Body of pancreas (tissue), 4 donors: ENCODE results near the gene DEGS1. TPM values are rescaled to one million over a fixed set of nuclear protein-coding genes. Genes with fewer than 3 reads are reported as not detected.

ENCODE experiments used
- ATAC-seq: fragments of 150-250 bp; one replicate; pipeline ENCODE4 v1.9.1; 2016
- DNase-seq, 4 donors: peaks; one replicate each; pipeline ENCODE4 v3.0.0-alpha.2; 2019
- H3K27ac ChIP-seq, 4 donors: fragments of 200-600 bp; sonication (generic); 1 replicate in 3 of 4; 2 replicates in 1 of 4; pipeline versions ENCODE4 v1.5.1 to v1.6.1; 2016 to 2019; ENCODE audit warnings: mild to moderate bottlenecking in 1 of 4, mixed read lengths in 1 of 4, moderate library complexity in 1 of 4
- H3K27me3 ChIP-seq, 2 donors: fragments of 200-600 bp; sonication (generic); one replicate each; pipeline ENCODE4 v1.6.0; 2016; ENCODE audit warnings: mild to moderate bottlenecking in 1 of 2
- H3K36me3 ChIP-seq, 2 donors: fragments of 200-600 bp; sonication (generic); replicated peaks in 1 of 2; 2 replicates each; pipeline ENCODE4 v1.5.1; 2016; ENCODE audit warnings: low read depth in 2 of 2; ENCODE audit not compliant: insufficient read depth in 1 of 2
- H3K4me1 ChIP-seq: fragments of 200-600 bp; sonication (generic); one replicate; pipeline ENCODE4 v1.6.0; 2016
- H3K4me3 ChIP-seq, 2 donors: fragments of 200-600 bp; sonication (generic); 1 replicate in 1 of 2; 2 replicates in 1 of 2; pipeline ENCODE4 v1.5.1; 2016 to 2019
- H3K9me3 ChIP-seq, 3 donors: fragments of 200-600 bp; sonication (generic); 1 replicate in 2 of 3; 2 replicates in 1 of 3; pipeline ENCODE4 v1.5.1; 2016
- CTCF ChIP-seq, 7 experiments: fragments of 450-650 bp in 4 of 7; fragments of 200-600 bp in 3 of 7; sonication (generic) in 3 of 7; IDR thresholded peaks; one replicate each; pipeline ENCODE4 v1.5.1; 2016 to 2019; ENCODE audit warnings: antibody characterized with exemption in 7 of 7
- POLR2A ChIP-seq, 3 donors: fragments of 450-650 bp; IDR thresholded peaks; one replicate each; pipeline ENCODE4 v1.6.1; 2016; ENCODE audit warnings: antibody characterized with exemption in 3 of 3, mild to moderate bottlenecking in 2 of 3
- WGBS, 2 donors: methylation state at CpG; one replicate each; pipeline ENCODE4 v1.1.5; 2017; 5-methylcytosine and 5-hydroxymethylcytosine counted together
- intact Hi-C: fragments of 100-400 bp; cut with DNase I; formaldehyde crosslinking; loops from one replicate; pipeline ENCODE4 v1.15.1; 2023
- total RNA-seq, 2 donors: library from RNA; depleted of rRNA; stranded (reverse); fragments of >200 nt; gene quantifications; one replicate each; pipeline ENCODE4 v1.1.0, GENCODE V29; 2016

The DEGS1 gene
- total RNA-seq, 2 donors from 2014 or later = 16.3 to 18.5 TPM

GRCh38 chr1:224177356-224177999, 5.6 kb upstream of the DEGS1 start:
- Histone ChIP-seq H3K27ac (no peak overlapping the region), H3K4me3 (no peak overlapping the region), H3K27me3 (no peaks in the 10 kb centered on the region), H3K36me3 (no peaks in the 10 kb centered on the region), H3K4me1 (peaks cover 7% of the 10 kb centered on the region), H3K9me3 (no peaks in the 10 kb centered on the region)
- whole genome bisulfite sequencing, 2 donors = 84% methylated on average over 9 of the region's 9 CpGs
- TF ChIP-seq CTCF (IDR thresholded peaks at IDR 0.05) (no peak), POLR2A (IDR thresholded peaks at IDR 0.05) (no peak)
- ATAC-seq = no peak
- intact Hi-C loops = no loop called here
- no peak for DNase-seq

GRCh38 chr1:224178894-224179293, 4.1 kb upstream of the DEGS1 start:
- H3K27ac ChIP-seq = no peak overlapping the region
- WGBS, 2 donors = 81 to 83% methylated on average over 5 of the region's 5 CpGs
- no peaks in the 10 kb centered on the region for H3K9me3 ChIP-seq
- no peaks in the 10 kb centered on the region for H3K36me3 ChIP-seq
- H3K27me3 ChIP-seq = no peaks in the 10 kb centered on the region
- H3K4me3 ChIP-seq = no peak overlapping the region
- ATAC-seq (no peak), DNase-seq (no peak)
- peaks cover 11% of the 10 kb centered on the region for H3K4me1 ChIP-seq
- TF ChIP-seq CTCF (IDR thresholded peaks at IDR 0.05) = no peak
- no peak for TF ChIP-seq POLR2A (IDR thresholded peaks at IDR 0.05)
- intact Hi-C loops = no loop called here

GRCh38 chr1:224180783-224181452, 2.1 kb upstream of the DEGS1 start:
- Histone ChIP-seq H3K9me3 (no peaks in the 10 kb centered on the region), H3K4me3 (no peak overlapping the region), H3K36me3 (no peaks in the 10 kb centered on the region), H3K4me1 (peaks cover 25% of the 10 kb centered on the region), H3K27ac (no peak overlapping the region), H3K27me3 (no peaks in the 10 kb centered on the region)
- ATAC-seq (no peak), DNase-seq (no peak)
- intact Hi-C loops = loop anchor here (10.0 kb wide), 1 partner anchor 144 kb away; no protein-coding TSS in a partner anchor
- 88 to 94% methylated on average over 11 of the region's 11 CpGs for WGBS, 2 donors
- TF ChIP-seq POLR2A (IDR thresholded peaks at IDR 0.05) (no peak), CTCF (IDR thresholded peaks at IDR 0.05) (no peak)

GRCh38 chr1:224181453-224181810, 1.6 kb upstream of the DEGS1 start:
- Histone ChIP-seq H3K9me3 (no peaks in the 10 kb centered on the region), H3K27ac (no peak overlapping the region), H3K27me3 (no peaks in the 10 kb centered on the region), H3K4me1 (peaks cover 25% of the 10 kb centered on the region), H3K4me3 (no peak overlapping the region), H3K36me3 (no peaks in the 10 kb centered on the region)
- WGBS, 2 donors = 86 to 95% methylated on average over 3 to 4 of the region's 4 CpGs
- no peak for ATAC-seq
- no peak for DNase-seq
- intact Hi-C loops = loop anchor here (10.0 kb wide), 1 partner anchor 143 kb away; no protein-coding TSS in a partner anchor
- no peak for TF ChIP-seq CTCF (IDR thresholded peaks at IDR 0.05)
- TF ChIP-seq POLR2A (IDR thresholded peaks at IDR 0.05) = no peak
